ENCODE results near the gene RAB3GAP2. TPM values are rescaled to one million over a fixed set of nuclear protein-coding genes. Genes with fewer than 3 reads are reported as not detected.

The RAB3GAP2 gene
- total RNA-seq, 1 donor from 2014 or later, result 107 TPM

DNA sequence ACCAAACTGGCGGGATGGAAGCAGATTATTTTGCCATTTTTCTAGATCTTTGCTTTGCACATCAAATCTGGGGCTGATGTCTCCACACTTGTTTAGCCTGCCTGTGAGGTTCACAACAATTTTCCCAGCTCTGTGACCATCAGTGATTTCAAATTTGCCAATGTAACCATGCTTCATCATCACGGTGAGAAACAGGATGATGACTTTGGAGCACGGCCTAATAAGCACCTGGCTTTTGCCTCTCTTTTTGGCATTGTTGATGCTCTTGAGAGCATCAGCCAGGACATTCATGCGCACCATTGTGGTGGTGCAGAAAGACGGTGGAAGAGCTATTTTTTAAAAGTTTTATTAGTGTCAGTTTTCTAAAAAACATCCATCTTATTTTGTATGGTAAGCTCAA, 128.2 kb downstream of the RAB3GAP2 start:
- Mint-ChIP-seq H3K9me3 (no peaks in the 10 kb centered on the region), H3K27ac (no peak overlapping the region), H3K4me3 (no peak overlapping the region), H3K27me3 (no peaks in the 10 kb centered on the region), H3K36me3 (ENCODE audit: low read depth) (peaks cover 77% of the 10 kb centered on the region), H3K4me1 (no peaks in the 10 kb centered on the region)
- POLR2A ChIA-PET, result interaction anchor here (0.5 kb wide), 1 partner anchor 20 kb away, joined by 4 read pairs; no protein-coding TSS in a partner anchor
- CTCF ChIA-PET, result interaction anchor here (1.4 kb wide), 1 partner anchor 31 kb away, joined by 4 read pairs; no protein-coding TSS in a partner anchor
- no peak for DNase-seq
- no peak for ATAC-seq (ENCODE audit: low read depth)
- intact Hi-C loops (cut with micrococcal nuclease), result no loop called here
- TF ChIP-seq, protein P1, sequence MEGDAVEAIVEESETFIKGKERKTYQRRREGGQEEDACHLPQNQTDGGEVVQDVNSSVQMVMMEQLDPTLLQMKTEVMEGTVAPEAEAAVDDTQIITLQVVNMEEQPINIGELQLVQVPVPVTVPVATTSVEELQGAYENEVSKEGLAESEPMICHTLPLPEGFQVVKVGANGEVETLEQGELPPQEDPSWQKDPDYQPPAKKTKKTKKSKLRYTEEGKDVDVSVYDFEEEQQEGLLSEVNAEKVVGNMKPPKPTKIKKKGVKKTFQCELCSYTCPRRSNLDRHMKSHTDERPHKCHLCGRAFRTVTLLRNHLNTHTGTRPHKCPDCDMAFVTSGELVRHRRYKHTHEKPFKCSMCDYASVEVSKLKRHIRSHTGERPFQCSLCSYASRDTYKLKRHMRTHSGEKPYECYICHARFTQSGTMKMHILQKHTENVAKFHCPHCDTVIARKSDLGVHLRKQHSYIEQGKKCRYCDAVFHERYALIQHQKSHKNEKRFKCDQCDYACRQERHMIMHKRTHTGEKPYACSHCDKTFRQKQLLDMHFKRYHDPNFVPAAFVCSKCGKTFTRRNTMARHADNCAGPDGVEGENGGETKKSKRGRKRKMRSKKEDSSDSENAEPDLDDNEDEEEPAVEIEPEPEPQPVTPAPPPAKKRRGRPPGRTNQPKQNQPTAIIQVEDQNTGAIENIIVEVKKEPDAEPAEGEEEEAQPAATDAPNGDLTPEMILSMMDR (IDR thresholded peaks at IDR 0.05), result no peak

DNA sequence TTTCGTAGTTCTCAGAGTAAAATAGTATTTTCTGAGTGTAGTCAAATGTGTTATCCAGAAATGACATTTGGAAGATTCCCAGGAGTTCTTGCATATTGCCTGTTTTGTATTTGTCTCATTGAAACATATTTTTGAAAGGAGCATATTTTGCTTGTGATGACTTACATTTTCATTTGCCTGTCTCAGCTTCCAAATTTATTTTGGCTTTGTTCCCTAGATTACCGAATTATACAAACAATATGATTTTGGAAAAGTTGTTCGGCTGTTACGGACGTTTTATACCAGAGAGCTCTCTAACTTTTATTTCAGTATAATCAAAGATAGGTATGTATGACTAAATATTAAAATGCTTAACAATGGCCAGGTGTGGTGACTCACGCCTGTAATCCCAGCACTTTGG, 132.3 kb downstream of the RAB3GAP2 start:
- H3K27me3 Mint-ChIP-seq, result no peaks in the 10 kb centered on the region
- peaks cover 75% of the 10 kb centered on the region for H3K36me3 Mint-ChIP-seq (ENCODE audit: low read depth)
- intact Hi-C loops (cut with micrococcal nuclease), result no loop called here
- peaks cover 4% of the 10 kb centered on the region for H3K4me1 Mint-ChIP-seq
- no peak overlapping the region for H3K27ac Mint-ChIP-seq
- DNase-seq (no peak), ATAC-seq (ENCODE audit: low read depth) (no peak)
- no peaks in the 10 kb centered on the region for H3K9me3 Mint-ChIP-seq
- no peak overlapping the region for H3K4me3 Mint-ChIP-seq
- ChIA-PET POLR2A (no interaction called here), CTCF (no interaction called here)
- TF ChIP-seq, protein P1 (IDR thresholded peaks at IDR 0.05), result no peak

DNA sequence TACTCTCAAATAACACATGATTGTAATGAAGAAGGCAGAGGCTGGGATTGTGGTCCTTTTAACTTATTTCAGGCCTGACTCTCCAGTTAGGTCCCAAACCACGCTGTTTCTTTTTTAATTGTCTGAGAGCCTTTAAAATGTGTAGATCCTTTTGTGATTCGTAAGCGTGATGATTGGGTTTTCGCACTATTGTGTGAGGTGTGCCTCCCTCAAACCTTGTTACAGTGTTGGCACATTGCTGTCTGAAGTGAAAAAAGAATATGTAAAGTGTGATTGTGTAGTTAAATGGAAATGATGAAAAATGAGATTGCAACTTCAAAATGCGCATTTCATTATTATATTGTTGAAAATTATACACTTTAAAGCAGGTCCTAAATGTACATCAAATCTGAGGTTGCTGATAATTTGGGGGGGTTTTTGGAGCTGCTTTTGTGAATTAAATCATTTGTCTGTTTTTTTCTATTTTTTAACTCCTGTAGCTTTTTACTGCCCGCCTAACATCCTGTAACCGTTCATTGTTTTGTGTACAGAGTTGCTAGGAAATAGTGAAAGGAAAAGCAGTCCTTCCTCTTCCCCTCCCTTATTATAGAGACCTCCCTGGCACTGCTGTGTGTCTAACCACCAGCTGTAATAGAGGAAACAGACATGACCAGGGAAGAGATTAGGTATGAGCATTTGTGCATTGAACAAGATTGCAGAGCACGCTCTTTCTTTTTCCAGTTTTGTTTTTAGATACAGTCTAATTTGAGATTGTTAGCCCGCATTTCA, 135.1 kb downstream of the RAB3GAP2 start:
- H3K36me3 Mint-ChIP-seq (ENCODE audit: low read depth), result peaks cover 79% of the 10 kb centered on the region
- ATAC-seq (ENCODE audit: low read depth) (no peak), DNase-seq (no peak)
- ChIA-PET POLR2A (interaction anchor here (0.7 kb wide), 1 partner anchor 139 kb away, joined by 9 read pairs; no protein-coding TSS in a partner anchor), CTCF (no interaction called here)
- H3K4me3 Mint-ChIP-seq, result no peak overlapping the region
- intact Hi-C loops (cut with micrococcal nuclease), result no loop called here
- H3K4me1 Mint-ChIP-seq, result peaks cover 4% of the 10 kb centered on the region
- TF ChIP-seq, protein P1 (IDR thresholded peaks at IDR 0.05), result no peak
- no peaks in the 10 kb centered on the region for H3K9me3 Mint-ChIP-seq
- H3K27ac Mint-ChIP-seq, result no peak overlapping the region
- no peaks in the 10 kb centered on the region for H3K27me3 Mint-ChIP-seq

DNA sequence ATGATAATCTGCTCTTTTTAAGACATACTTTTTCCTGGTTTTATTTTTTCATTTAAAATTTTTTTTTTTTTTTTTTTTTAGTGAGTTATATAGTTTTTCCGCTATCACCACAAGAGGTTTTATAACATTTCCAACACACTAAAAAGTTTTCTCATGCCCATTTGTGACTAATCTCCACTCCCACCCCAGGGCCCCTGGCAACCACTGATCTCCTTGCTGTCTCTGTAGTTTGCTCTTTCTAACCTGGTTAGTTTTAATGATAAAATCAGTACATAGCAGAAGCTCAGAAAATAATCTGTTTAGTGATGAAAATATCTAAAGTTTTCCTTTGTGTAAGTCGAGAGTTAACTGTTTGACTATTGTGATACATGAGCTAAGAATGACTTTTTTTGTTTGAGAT, 136.5 kb downstream of the RAB3GAP2 start:
- ChIA-PET POLR2A (no interaction called here), CTCF (interaction anchor here (0.6 kb wide), 1 partner anchor 24 kb away, joined by 3 read pairs; no protein-coding TSS in a partner anchor)
- TF ChIP-seq, protein P1 (IDR thresholded peaks at IDR 0.05), result no peak
- Mint-ChIP-seq H3K4me1 (peaks cover 4% of the 10 kb centered on the region), H3K4me3 (no peak overlapping the region), H3K36me3 (ENCODE audit: low read depth) (peaks cover 71% of the 10 kb centered on the region), H3K27ac (no peak overlapping the region), H3K9me3 (no peaks in the 10 kb centered on the region), H3K27me3 (no peaks in the 10 kb centered on the region)
- DNase-seq (no peak), ATAC-seq (ENCODE audit: low read depth) (no peak)
- intact Hi-C loops (cut with micrococcal nuclease), result no loop called here

DNA sequence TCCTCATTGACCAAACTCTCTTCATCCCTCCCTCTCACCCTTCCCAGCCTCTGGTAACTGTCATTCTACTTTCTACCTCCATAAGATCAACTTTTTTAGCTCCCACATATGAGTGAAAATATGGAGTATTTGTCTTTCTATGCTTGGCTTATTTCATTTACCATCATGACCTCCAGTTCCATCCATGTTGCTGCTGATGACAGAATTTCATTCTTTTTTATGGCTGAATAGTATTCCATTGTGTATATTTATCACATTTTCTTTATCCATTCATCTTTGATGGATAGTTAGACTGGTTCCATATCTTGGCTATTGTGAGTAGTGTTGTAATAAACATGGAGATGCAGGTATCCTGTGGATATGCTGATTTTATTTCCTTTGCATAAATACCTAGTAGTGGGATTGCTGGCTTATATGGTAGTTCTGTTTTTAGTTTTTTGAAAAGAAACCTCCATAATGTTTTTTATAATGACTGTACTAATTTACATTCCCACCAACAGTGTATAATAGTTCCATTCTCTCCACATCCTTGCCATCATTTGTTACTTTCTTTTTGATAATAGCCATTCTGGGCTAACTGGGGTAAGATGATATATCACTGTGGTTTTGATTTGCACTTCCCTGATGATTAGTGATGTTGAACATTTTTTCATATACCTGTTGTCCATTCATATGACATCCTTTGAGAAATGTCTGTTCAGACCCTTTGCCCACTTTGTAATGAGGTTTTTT, 142.6 kb downstream of the RAB3GAP2 start:
- H3K4me3 Mint-ChIP-seq, result no peak overlapping the region
- intact Hi-C loops (cut with micrococcal nuclease), result no loop called here
- peaks cover 70% of the 10 kb centered on the region for H3K36me3 Mint-ChIP-seq (ENCODE audit: low read depth)
- no peaks in the 10 kb centered on the region for H3K27me3 Mint-ChIP-seq
- ATAC-seq (ENCODE audit: low read depth) (no peak), DNase-seq (no peak)
- peaks cover 7% of the 10 kb centered on the region for H3K9me3 Mint-ChIP-seq
- TF ChIP-seq, protein P1 (IDR thresholded peaks at IDR 0.05), result no peak
- no peaks in the 10 kb centered on the region for H3K4me1 Mint-ChIP-seq
- ChIA-PET POLR2A (no interaction called here), CTCF (no interaction called here)
- H3K27ac Mint-ChIP-seq, result no peak overlapping the region

Measured in activated B cell treated with CpG ODN at 0.5 μM for 24 hours (primary cell).